ENCODE measurements around the gene EZR. TPM values are rescaled to one million over a fixed set of nuclear protein-coding genes. Genes with fewer than 3 reads are reported as not detected.
"Not testable (repeated sequence)": the region's sequence is repeated elsewhere in the genome, so short reads cannot be mapped to it uniquely, and the experiment has no call there.

Gene EZR
- polyA plus RNA-seq, 1 donor, result 270 TPM

GRCh38 chr6:158843751-158844683 lies 24.8 kb upstream of the EZR start:
- peak overlapping the region; percentile 38 for H3K27ac ChIP-seq (ENCODE audit: low read length)
- peaks cover 15% of the 10 kb centered on the region for H3K4me1 ChIP-seq (ENCODE audit: control insufficient read depth, insufficient read depth, low read length)
- H3K36me3 ChIP-seq (ENCODE audit: control insufficient read depth, insufficient read depth, low read length), result no peaks in the 10 kb centered on the region
- no peaks in the 10 kb centered on the region for H3K9me3 ChIP-seq (ENCODE audit: control insufficient read depth, low read depth, low read length)
- WGBS (ENCODE audit: insufficient coverage, low lambda C conversion rate), result 60% methylated on average over 1 of the region's 10 CpGs
- H3K4me3 ChIP-seq (ENCODE audit: low read length), result no peak overlapping the region
- peak; percentile 70 to 86 for DNase-seq
- no peaks in the 10 kb centered on the region for H3K27me3 ChIP-seq (ENCODE audit: control insufficient read depth, insufficient read depth, low read length)

- Histone ChIP-seq H3K27ac (ENCODE audit: low read length) (no peak overlapping the region), H3K36me3 (ENCODE audit: control insufficient read depth, insufficient read depth, low read length) (no peaks in the 10 kb centered on the region), H3K4me1 (ENCODE audit: control insufficient read depth, insufficient read depth, low read length) (peaks cover 11% of the 10 kb centered on the region), H3K27me3 (ENCODE audit: control insufficient read depth, insufficient read depth, low read length) (no peaks in the 10 kb centered on the region), H3K9me3 (ENCODE audit: control insufficient read depth, low read depth, low read length) (no peaks in the 10 kb centered on the region), H3K4me3 (ENCODE audit: low read length) (no peak overlapping the region)
- no peak for DNase-seq
- 90% methylated on average over 3 of the region's 3 CpGs for WGBS (ENCODE audit: insufficient coverage, low lambda C conversion rate)
These were observed 22.2 kb upstream of the EZR start for GRCh38 chr6:158841358-158841757.

- no peaks in the 10 kb centered on the region for H3K36me3 ChIP-seq (ENCODE audit: control insufficient read depth, insufficient read depth, low read length)
- no peak overlapping the region for H3K27ac ChIP-seq (ENCODE audit: low read length)
- H3K4me1 ChIP-seq (ENCODE audit: control insufficient read depth, insufficient read depth, low read length), result peaks cover 19% of the 10 kb centered on the region
- H3K4me3 ChIP-seq (ENCODE audit: low read length), result no peak overlapping the region
- DNase-seq, result no peak
- no peaks in the 10 kb centered on the region for H3K9me3 ChIP-seq (ENCODE audit: control insufficient read depth, low read depth, low read length)
- no peaks in the 10 kb centered on the region for H3K27me3 ChIP-seq (ENCODE audit: control insufficient read depth, insufficient read depth, low read length)
- no CpG with 5 or more reads among the region's 1 CpG for WGBS (ENCODE audit: insufficient coverage, low lambda C conversion rate)
These were observed 21.3 kb upstream of the EZR start for GRCh38 chr6:158840465-158840864.

- H3K4me1 ChIP-seq (ENCODE audit: control insufficient read depth, insufficient read depth, low read length), result peaks cover 24% of the 10 kb centered on the region
- H3K9me3 ChIP-seq (ENCODE audit: control insufficient read depth, low read depth, low read length), result no peaks in the 10 kb centered on the region
- WGBS (ENCODE audit: insufficient coverage, low lambda C conversion rate), result 17% methylated on average over 1 of the region's 5 CpGs
- DNase-seq, result no peak
- H3K27me3 ChIP-seq (ENCODE audit: control insufficient read depth, insufficient read depth, low read length), result no peaks in the 10 kb centered on the region
- no peak overlapping the region for H3K4me3 ChIP-seq (ENCODE audit: low read length)
- H3K27ac ChIP-seq (ENCODE audit: low read length), result no peak overlapping the region
- H3K36me3 ChIP-seq (ENCODE audit: control insufficient read depth, insufficient read depth, low read length), result no peaks in the 10 kb centered on the region
These were observed 20.6 kb upstream of the EZR start for GRCh38 chr6:158839796-158840195.

- not testable (repeated sequence) for H3K27ac ChIP-seq (ENCODE audit: low read length); H3K4me3 ChIP-seq (ENCODE audit: low read length); H3K27me3 ChIP-seq (ENCODE audit: control insufficient read depth, insufficient read depth, low read length); H3K36me3 ChIP-seq (ENCODE audit: control insufficient read depth, insufficient read depth, low read length); DNase-seq; H3K9me3 ChIP-seq (ENCODE audit: control insufficient read depth, low read depth, low read length)
- 100% methylated on average over 1 of the region's 3 CpGs for WGBS (ENCODE audit: insufficient coverage, low lambda C conversion rate)
- peaks cover 15% of the 10 kb centered on the region for H3K4me1 ChIP-seq (ENCODE audit: control insufficient read depth, insufficient read depth, low read length)
These were observed 19.6 kb upstream of the EZR start for GRCh38 chr6:158838790-158839189.

- Histone ChIP-seq H3K9me3 (ENCODE audit: control insufficient read depth, low read depth, low read length) (no peaks in the 10 kb centered on the region), H3K27ac (ENCODE audit: low read length) (no peak overlapping the region), H3K4me3 (ENCODE audit: low read length) (no peak overlapping the region), H3K36me3 (ENCODE audit: control insufficient read depth, insufficient read depth, low read length) (no peaks in the 10 kb centered on the region), H3K4me1 (ENCODE audit: control insufficient read depth, insufficient read depth, low read length) (peaks cover 14% of the 10 kb centered on the region), H3K27me3 (ENCODE audit: control insufficient read depth, insufficient read depth, low read length) (no peaks in the 10 kb centered on the region)
- WGBS (ENCODE audit: insufficient coverage, low lambda C conversion rate), result no CpG with 5 or more reads among the region's 14 CpGs
- no peak for DNase-seq
These were observed 18.8 kb upstream of the EZR start for GRCh38 chr6:158837684-158838625.

- Histone ChIP-seq H3K36me3 (ENCODE audit: control insufficient read depth, insufficient read depth, low read length) (no peaks in the 10 kb centered on the region), H3K27ac (ENCODE audit: low read length) (no peak overlapping the region), H3K4me3 (ENCODE audit: low read length) (no peak overlapping the region), H3K9me3 (ENCODE audit: control insufficient read depth, low read depth, low read length) (no peaks in the 10 kb centered on the region), H3K27me3 (ENCODE audit: control insufficient read depth, insufficient read depth, low read length) (no peaks in the 10 kb centered on the region), H3K4me1 (ENCODE audit: control insufficient read depth, insufficient read depth, low read length) (peaks cover 14% of the 10 kb centered on the region)
- no peak for DNase-seq
- no CpG with 5 or more reads among the region's 11 CpGs for WGBS (ENCODE audit: insufficient coverage, low lambda C conversion rate)
These were observed 17.6 kb upstream of the EZR start for GRCh38 chr6:158836625-158837311.

GRCh38 chr6:158835616-158836221 lies 16.6 kb upstream of the EZR start:
- Histone ChIP-seq H3K36me3 (ENCODE audit: control insufficient read depth, insufficient read depth, low read length) (no peaks in the 10 kb centered on the region), H3K27ac (ENCODE audit: low read length) (peak overlapping the region; percentile 93), H3K4me1 (ENCODE audit: control insufficient read depth, insufficient read depth, low read length) (peaks cover 14% of the 10 kb centered on the region), H3K9me3 (ENCODE audit: control insufficient read depth, low read depth, low read length) (no peaks in the 10 kb centered on the region), H3K27me3 (ENCODE audit: control insufficient read depth, insufficient read depth, low read length) (no peaks in the 10 kb centered on the region), H3K4me3 (ENCODE audit: low read length) (peak overlapping the region; percentile 23)
- peak; percentile 90 to 92 for DNase-seq
- WGBS (ENCODE audit: insufficient coverage, low lambda C conversion rate), result no CpG with 5 or more reads among the region's 19 CpGs

- WGBS (ENCODE audit: insufficient coverage, low lambda C conversion rate), result no CpG with 5 or more reads among the region's 9 CpGs
- no peak for DNase-seq
- H3K27ac ChIP-seq (ENCODE audit: low read length), result peak overlapping the region; percentile 93
These were observed 15.7 kb upstream of the EZR start for GRCh38 chr6:158834675-158835385.

More at GRCh38 chr6:158834675-158835385, 15.7 kb upstream of the EZR start:
- no peaks in the 10 kb centered on the region for H3K36me3 ChIP-seq (ENCODE audit: control insufficient read depth, insufficient read depth, low read length)
- no peak overlapping the region for H3K4me3 ChIP-seq (ENCODE audit: low read length)
- peaks cover 14% of the 10 kb centered on the region for H3K4me1 ChIP-seq (ENCODE audit: control insufficient read depth, insufficient read depth, low read length)
- no peaks in the 10 kb centered on the region for H3K9me3 ChIP-seq (ENCODE audit: control insufficient read depth, low read depth, low read length)
- H3K27me3 ChIP-seq (ENCODE audit: control insufficient read depth, insufficient read depth, low read length), result no peaks in the 10 kb centered on the region

Measured in large intestine (tissue), 3 donors.